Activated T-cell treated with anti-CD3 and anti-CD28 coated beads for 24 hours (primary cell): ENCODE results near the gene CCDC142.
A peak's percentile ranks its signal among the peaks of the same experiment; 100 is the strongest.
"Not testable (repeated sequence)": the region's sequence is repeated elsewhere in the genome, so short reads cannot be mapped to it uniquely, and the experiment has no call there.

ENCODE experiments used
- DNase-seq: peaks from one replicate; pipeline ENCODE4 v3.0.0-alpha.2; 2020; ENCODE audit warnings: low read depth

CCDC142 gene

GRCh38 chr2:74442483-74443297 is 40.1 kb downstream of the CCDC142 start:
- not testable (repeated sequence) for DNase-seq

DNA sequence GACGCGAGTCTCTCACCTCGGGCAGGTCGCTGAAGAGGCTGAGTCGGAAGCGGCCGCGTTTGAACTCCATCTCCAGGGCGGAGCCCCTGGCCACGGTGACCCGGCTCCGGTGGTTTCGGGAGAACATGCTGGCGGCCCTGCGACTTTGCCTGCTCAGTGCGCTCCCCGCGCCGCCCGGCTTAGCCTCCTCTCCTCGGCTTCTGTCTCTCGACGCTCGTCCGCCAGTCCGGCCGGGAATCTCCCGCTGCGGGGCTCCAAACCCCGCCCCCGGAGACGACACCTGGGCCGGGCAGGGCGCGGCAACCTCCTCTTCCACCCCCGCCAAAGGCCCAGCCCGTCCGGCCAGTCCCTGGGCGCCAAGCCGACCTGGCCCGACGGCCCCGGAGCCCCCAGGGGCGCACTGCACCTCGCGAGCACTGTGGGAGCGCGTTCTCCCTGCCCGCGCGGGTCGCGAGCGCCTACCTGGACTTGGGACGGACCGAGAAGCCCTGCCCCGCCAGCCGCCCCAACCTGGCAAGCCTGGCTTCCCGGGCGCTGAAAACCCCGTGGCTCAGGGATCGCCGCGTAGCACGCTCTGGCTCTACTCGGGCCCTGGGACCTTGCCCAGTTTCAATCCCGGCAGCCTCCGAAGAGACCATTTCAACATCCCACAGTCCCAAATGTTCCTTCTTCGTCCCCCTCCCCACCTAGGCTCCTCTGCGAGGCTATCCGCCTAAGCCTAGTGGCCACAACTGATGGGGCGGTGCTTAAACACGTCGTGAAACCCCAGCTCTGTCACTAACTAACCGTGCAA is 40.9 kb downstream of the CCDC142 start, which contains the start of gene RTKN:
RTKN (minus strand) TSS at position 248 of the 793 bp plus-strand sequence; CDS start at position 127, 121 bp downstream.
- no peak for DNase-seq

DNA sequence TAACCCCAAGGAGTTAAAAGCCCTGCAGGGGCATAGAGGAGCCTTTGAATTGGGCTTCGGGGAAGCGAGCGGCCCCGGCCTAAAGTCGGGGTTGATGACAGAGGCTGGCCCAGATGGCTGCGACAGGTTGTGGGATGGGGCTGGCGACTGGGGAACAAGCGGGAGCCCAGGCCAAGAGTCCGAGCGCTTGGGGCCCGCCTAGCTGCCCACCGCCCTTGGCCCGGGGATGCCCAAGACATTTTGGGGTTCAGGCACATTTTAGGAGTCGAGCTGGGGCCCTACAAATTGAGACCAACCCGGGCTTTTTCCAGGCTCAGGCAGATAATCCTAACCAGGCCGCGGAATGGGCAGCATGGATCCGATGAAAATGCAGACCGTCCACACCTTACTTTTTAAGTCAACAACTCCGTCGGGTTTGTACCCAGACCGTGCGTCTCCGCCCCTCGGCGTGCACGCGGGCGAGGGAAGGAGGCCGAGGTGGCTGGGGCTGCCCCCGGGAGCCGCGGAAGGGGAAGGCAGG is 41.6 kb downstream of the CCDC142 start:
- no peak for DNase-seq

DNA sequence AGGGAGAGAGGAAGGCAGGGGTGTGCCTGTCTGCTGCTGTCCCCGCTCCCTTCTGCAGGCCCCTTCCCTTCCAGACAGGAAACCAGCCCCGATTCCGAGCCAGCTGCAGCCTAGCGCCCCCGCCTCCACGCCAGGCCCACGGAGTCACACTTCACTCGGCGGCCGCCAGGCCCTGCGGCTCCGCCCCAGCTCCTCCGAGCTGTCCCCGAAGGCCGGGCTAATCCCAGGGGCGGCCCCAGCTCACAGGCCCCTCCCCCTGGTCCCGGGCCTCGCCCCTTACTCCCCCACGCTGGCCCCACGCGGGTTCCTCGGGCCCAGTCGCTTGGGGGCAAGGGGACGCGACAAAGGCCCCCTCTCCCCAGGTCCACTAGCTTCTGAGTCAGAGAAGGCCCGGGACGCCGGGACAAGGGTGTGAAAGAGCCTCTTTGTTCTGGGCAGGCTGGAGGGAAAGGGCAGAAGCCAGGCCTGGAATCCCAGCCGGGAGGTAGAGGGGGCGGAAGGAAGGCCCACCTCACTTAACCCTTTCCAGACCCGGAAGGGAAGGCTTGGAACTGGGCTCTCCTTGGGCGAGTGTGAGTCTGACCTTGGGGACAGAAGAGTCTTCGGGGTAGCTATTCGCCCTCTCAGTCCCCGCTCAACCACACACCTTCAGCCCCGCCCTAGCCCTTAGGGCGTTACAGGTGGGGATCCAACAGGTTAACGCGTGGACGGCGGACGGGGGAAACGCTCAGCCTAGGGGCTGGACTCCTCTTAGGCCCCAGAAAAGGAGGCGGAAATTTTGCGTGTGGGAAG is 42.2 kb downstream of the CCDC142 start:
- DNase-seq = peak; percentile 37

- no peak for DNase-seq
These were observed 42.9 kb downstream of the CCDC142 start for GRCh38 chr2:74439803-74440377.

- DNase-seq = no peak
These were observed 43.4 kb downstream of the CCDC142 start for GRCh38 chr2:74439373-74439772.

DNA sequence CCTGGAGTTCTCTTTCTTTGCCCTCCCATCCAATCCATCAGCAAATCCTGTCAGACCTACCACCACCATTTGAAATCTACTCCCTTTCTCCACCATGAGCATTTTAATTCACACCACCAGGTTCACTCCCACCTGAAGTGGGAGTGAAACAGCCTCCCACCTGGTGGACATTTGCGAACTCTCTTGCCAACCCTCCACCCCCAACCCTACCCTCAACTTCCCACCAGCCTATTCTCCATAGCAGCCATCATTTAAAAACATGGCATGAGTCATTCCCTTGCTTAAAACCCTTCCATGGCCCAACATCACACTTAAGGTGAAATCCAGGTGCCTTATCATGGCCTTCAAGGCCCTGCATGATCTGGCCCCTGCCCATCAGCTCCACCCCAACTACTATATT is 44.5 kb downstream of the CCDC142 start:
- no peak for DNase-seq

GRCh38 chr2:74436848-74437695 is 45.7 kb downstream of the CCDC142 start:
- no peak for DNase-seq

GRCh38 chr2:74436111-74436805 is 46.5 kb downstream of the CCDC142 start:
- no peak for DNase-seq

GRCh38 chr2:74430502-74430901 is 52.3 kb downstream of the CCDC142 start:
- DNase-seq = no peak

GRCh38 chr2:74429487-74430451 is 53.0 kb downstream of the CCDC142 start:
- DNase-seq = no peak

- no peak for DNase-seq
These were observed 54.1 kb downstream of the CCDC142 start for GRCh38 chr2:74428675-74429074.

GRCh38 chr2:74427551-74427950 is 55.2 kb downstream of the CCDC142 start:
- no peak for DNase-seq

- no peak for DNase-seq
These were observed 56.5 kb downstream of the CCDC142 start for GRCh38 chr2:74426181-74426758.

- DNase-seq = no peak
These were observed 57.3 kb downstream of the CCDC142 start for GRCh38 chr2:74425523-74425922.

- no peak for DNase-seq
These were observed 57.8 kb downstream of the CCDC142 start for GRCh38 chr2:74424995-74425406.

DNA sequence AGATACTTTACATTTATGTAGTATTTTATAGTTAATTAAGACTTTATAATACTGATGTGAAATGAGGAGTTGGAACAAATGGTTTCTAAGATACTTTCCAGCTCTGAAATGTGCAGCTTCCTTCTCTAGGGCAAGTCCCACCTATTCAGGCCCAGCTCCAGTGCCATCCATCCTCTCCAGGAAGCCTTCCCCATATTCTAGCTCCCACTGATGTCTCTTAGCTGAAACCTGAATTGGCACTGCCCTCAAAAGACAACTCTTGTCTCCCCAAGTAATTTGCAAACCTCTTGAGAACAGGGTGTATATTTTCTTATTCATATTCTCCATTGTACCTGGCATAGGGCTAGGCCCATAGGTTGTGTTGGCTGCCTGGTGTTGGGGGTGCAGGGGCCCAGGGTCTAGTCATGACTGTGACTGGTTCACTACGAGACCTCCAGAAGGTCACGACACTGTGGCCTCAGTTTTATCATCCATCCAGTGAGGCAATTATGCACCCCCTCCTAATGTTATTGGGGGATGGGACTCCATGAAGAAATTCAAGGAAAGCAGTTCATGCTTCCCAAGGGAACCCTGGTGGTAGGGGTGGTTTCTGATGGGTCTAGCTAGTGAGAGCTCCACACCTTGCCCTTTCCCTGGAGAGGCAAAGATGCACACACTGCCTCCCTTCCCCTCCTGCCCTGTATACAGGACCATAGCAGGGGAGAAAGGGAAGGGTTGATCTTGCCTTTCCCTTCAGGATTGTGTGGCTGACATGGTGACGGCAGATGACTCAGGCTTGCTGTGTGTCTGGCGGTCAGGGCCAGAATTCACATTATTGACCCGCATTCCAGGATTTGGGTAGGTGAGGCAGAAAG is 58.4 kb downstream of the CCDC142 start:
- no peak for DNase-seq
